Neural progenitor cell (in vitro differentiated cells): Measurements from ENCODE around the gene AQP7. TPM values are rescaled to one million over a fixed set of nuclear protein-coding genes. Genes with fewer than 3 reads are reported as not detected.

Source experiments
- DNase-seq: peaks from one replicate; pipeline ENCODE4 v3.0.0-alpha.2; 2016; ENCODE audit warnings: low spot score
- H2AFZ ChIP-seq: fragments of 200-600 bp; sonication (generic); replicated peaks from 2 replicates; pipeline ENCODE4 v1.6.1; 2016; ENCODE audit warnings: antibody characterized with exemption
- H3F3A ChIP-seq: fragments of 200-600 bp; sonication (generic); 2 replicates; pipeline ENCODE4 v1.6.1; 2016; ENCODE audit warnings: antibody characterized with exemption, low read depth
- H3K27ac ChIP-seq: fragments of 200-600 bp; sonication (generic); 2 replicates; pipeline ENCODE4 v1.5.1; 2016; ENCODE audit warnings: mild to moderate bottlenecking
- H3K27me3 ChIP-seq: fragments of 200-600 bp; sonication (generic); 2 replicates; pipeline ENCODE4 v1.6.1; 2016; ENCODE audit warnings: mild to moderate bottlenecking, moderate library complexity
- H3K36me3 ChIP-seq: fragments of 200-600 bp; sonication (generic); 2 replicates; pipeline ENCODE4 v1.5.1; 2016
- H3K4me1 ChIP-seq: fragments of 200-600 bp; sonication (generic); 2 replicates; pipeline ENCODE4 v1.6.1; 2016; ENCODE audit warnings: mixed run types
- H3K4me2 ChIP-seq: fragments of 200-600 bp; sonication (generic); 2 replicates; pipeline ENCODE4 v1.6.1; 2016
- H3K4me3 ChIP-seq: fragments of 200-600 bp; sonication (generic); 2 replicates; pipeline ENCODE4 v1.5.1; 2016
- H3K79me2 ChIP-seq: fragments of 200-600 bp; sonication (generic); 2 replicates; pipeline ENCODE4 v1.6.1; 2016; ENCODE audit warnings: low read depth
- H3K9ac ChIP-seq: fragments of 200-600 bp; sonication (generic); 2 replicates; pipeline ENCODE4 v1.6.1; 2016
- H3K9me3 ChIP-seq: fragments of 200-600 bp; sonication (generic); 2 replicates; pipeline ENCODE4 v1.5.1; 2016; ENCODE audit warnings: low read depth
- H4K20me1 ChIP-seq: fragments of 200-600 bp; sonication (generic); 2 replicates; pipeline ENCODE4 v1.6.1; 2016; ENCODE audit warnings: low read depth
- H3K27ac Mint-ChIP-seq: 3 replicates; pipeline ENCODE4 v1.8.0; 2021; ENCODE audit warnings: mixed read lengths
- H3K27me3 Mint-ChIP-seq: 2 replicates; pipeline ENCODE4 v1.8.0; 2022; ENCODE audit warnings: low read depth, mild to moderate bottlenecking, inconsistent platforms, moderate library complexity, mixed read lengths; ENCODE audit not compliant: insufficient read depth
- H3K36me3 Mint-ChIP-seq: 3 replicates; pipeline ENCODE4 v1.8.0; 2021; ENCODE audit warnings: mixed read lengths
- H3K4me1 Mint-ChIP-seq: 3 replicates; pipeline ENCODE4 v1.8.0; 2021; ENCODE audit warnings: mixed read lengths
- H3K4me3 Mint-ChIP-seq: 3 replicates; pipeline ENCODE4 v1.8.0; 2021; ENCODE audit warnings: mild to moderate bottlenecking, moderate library complexity, mixed read lengths
- H3K9me3 Mint-ChIP-seq: 3 replicates; pipeline ENCODE4 v1.8.0; 2020; ENCODE audit warnings: mixed read lengths
- EZH2 ChIP-seq: fragments of 200-600 bp; sonication (generic); IDR thresholded peaks from 2 replicates; pipeline ENCODE4 v1.6.1; 2017; ENCODE audit warnings: antibody characterized with exemption, mild to moderate bottlenecking, moderate library complexity
- EZH2phosphoT487 ChIP-seq: fragments of 200-600 bp; sonication (generic); IDR thresholded peaks from 2 replicates; pipeline ENCODE4 v1.6.1; 2017; ENCODE audit warnings: antibody characterized with exemption
- total RNA-seq: library from RNA; depleted of rRNA; stranded (reverse); fragments of >200 nt; gene quantifications from 2 replicates; pipeline ENCODE4 v1.2.3, GENCODE V29; 2015; ENCODE audit warnings: low replicate concordance
- TF ChIP-seq, protein P1 (sequence below): fragments of 200-600 bp; sonication (generic); IDR thresholded peaks from 2 replicates; pipeline ENCODE4 v1.5.1; 2017; ENCODE audit warnings: antibody characterized with exemption, mild to moderate bottlenecking

AQP7 gene
- total RNA-seq, 1 donor from 2014 or later, result not detected

DNA sequence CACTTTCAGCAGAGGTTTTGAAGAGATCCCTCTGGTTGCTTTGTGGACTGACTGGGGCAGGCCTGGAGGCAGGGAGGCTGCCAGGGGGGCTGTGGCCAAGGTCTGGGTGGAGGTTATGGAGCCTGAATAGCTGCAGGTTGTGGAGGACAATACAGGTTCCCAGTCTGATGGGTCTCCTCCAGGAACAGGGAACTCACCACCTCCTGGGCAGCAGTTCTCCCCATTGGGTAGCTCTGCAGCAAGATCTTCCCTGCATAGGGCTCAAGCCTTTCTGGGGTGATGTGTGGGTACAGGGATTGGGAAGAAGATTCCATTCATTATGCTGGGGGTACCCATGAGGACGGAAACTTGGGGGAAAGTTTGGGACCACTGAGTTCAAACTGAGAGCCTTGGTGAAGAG lies 38.2 kb upstream of the AQP7 start:
- Histone ChIP-seq H4K20me1 (no peaks in the 10 kb centered on the region), H3K36me3 (no peaks in the 10 kb centered on the region), H3K4me3 (no peak overlapping the region), H3K27me3 (no peaks in the 10 kb centered on the region), H3F3A (peaks cover under 1% of the 10 kb centered on the region), H3K27ac (no peak overlapping the region), H2AFZ (no peak overlapping the region), H3K79me2 (no peaks in the 10 kb centered on the region), H3K4me1 (peaks cover 5% of the 10 kb centered on the region), H3K9ac (no peak overlapping the region), H3K9me3 (no peaks in the 10 kb centered on the region), H3K4me2 (no peak overlapping the region)
- Mint-ChIP-seq H3K27ac (no peak overlapping the region), H3K4me1 (peaks cover 21% of the 10 kb centered on the region), H3K9me3 (no peaks in the 10 kb centered on the region), H3K36me3 (no peaks in the 10 kb centered on the region), H3K4me3 (no peak overlapping the region), H3K27me3 (peaks cover 15% of the 10 kb centered on the region)
- DNase-seq, result no peak
- TF ChIP-seq, protein P1, sequence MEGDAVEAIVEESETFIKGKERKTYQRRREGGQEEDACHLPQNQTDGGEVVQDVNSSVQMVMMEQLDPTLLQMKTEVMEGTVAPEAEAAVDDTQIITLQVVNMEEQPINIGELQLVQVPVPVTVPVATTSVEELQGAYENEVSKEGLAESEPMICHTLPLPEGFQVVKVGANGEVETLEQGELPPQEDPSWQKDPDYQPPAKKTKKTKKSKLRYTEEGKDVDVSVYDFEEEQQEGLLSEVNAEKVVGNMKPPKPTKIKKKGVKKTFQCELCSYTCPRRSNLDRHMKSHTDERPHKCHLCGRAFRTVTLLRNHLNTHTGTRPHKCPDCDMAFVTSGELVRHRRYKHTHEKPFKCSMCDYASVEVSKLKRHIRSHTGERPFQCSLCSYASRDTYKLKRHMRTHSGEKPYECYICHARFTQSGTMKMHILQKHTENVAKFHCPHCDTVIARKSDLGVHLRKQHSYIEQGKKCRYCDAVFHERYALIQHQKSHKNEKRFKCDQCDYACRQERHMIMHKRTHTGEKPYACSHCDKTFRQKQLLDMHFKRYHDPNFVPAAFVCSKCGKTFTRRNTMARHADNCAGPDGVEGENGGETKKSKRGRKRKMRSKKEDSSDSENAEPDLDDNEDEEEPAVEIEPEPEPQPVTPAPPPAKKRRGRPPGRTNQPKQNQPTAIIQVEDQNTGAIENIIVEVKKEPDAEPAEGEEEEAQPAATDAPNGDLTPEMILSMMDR, result no peak
- no peak for TF ChIP-seq EZH2

DNA sequence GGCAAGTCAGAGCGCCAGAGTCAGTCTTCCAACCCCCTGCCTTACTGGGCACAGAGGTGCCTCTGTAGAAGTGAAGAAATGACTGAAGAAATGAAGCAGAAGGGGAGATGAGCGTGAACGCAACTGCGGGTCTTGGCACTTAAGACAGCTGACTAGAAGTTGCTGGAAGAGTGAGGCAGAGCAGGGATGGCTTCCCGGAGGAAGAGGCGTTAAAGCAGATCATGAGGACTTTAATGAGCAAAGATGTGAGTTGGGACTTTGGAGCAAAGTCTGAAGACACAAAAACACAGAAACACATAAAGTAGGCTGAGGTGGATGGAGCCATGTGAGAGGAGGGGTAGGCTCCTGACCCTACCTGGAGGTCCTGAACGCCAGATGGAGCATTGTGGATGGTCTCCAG lies 37.8 kb upstream of the AQP7 start:
- no peaks in the 10 kb centered on the region for H3F3A ChIP-seq
- H3K36me3 ChIP-seq, result no peaks in the 10 kb centered on the region
- H3K9ac ChIP-seq, result no peak overlapping the region
- no peaks in the 10 kb centered on the region for H4K20me1 ChIP-seq
- H3K4me3 ChIP-seq, result no peak overlapping the region
- Mint-ChIP-seq H3K36me3 (no peaks in the 10 kb centered on the region), H3K9me3 (no peaks in the 10 kb centered on the region), H3K4me1 (peaks cover 22% of the 10 kb centered on the region), H3K27me3 (peaks cover 13% of the 10 kb centered on the region), H3K27ac (no peak overlapping the region), H3K4me3 (no peak overlapping the region)
- H2AFZ ChIP-seq, result no peak overlapping the region
- TF ChIP-seq EZH2phosphoT487, result no peak
- TF ChIP-seq, protein P1, result no peak
- TF ChIP-seq EZH2, result no peak
- H3K4me1 ChIP-seq, result peaks cover 1% of the 10 kb centered on the region
- H3K9me3 ChIP-seq, result no peaks in the 10 kb centered on the region
- no peak for DNase-seq
- no peak overlapping the region for H3K4me2 ChIP-seq
- no peaks in the 10 kb centered on the region for H3K79me2 ChIP-seq
- H3K27me3 ChIP-seq, result no peaks in the 10 kb centered on the region
- no peak overlapping the region for H3K27ac ChIP-seq

DNA sequence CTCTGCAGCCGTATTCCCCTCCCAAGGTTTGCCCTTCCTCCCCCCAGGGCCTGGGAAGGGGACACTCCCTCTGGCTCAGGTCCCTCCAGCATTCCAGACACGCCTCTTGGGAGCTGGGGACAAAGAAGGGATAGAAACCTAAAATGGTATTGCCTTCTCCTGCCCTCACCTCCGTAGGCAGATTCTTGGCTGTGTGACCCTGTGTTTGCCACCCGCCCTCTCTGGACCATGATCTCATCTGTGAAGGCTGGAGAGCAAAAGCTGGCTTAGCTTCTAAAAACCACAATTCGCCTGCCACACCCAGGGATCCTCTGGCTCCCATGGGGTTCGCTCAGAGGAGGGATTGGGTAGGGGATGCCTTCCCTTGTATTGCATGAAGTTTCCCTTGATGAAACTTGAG lies 37.4 kb upstream of the AQP7 start:
- no peaks in the 10 kb centered on the region for H4K20me1 ChIP-seq
- no peaks in the 10 kb centered on the region for H3K9me3 ChIP-seq
- DNase-seq, result no peak
- Mint-ChIP-seq H3K36me3 (no peaks in the 10 kb centered on the region), H3K27ac (no peak overlapping the region), H3K9me3 (no peaks in the 10 kb centered on the region), H3K4me3 (no peak overlapping the region), H3K4me1 (peaks cover 24% of the 10 kb centered on the region), H3K27me3 (peaks cover 11% of the 10 kb centered on the region)
- no peak overlapping the region for H3K27ac ChIP-seq
- no peak overlapping the region for H2AFZ ChIP-seq
- no peaks in the 10 kb centered on the region for H3K79me2 ChIP-seq
- H3K27me3 ChIP-seq, result no peaks in the 10 kb centered on the region
- TF ChIP-seq, protein P1, result no peak
- TF ChIP-seq EZH2, result no peak
- no peak for TF ChIP-seq EZH2phosphoT487
- no peaks in the 10 kb centered on the region for H3K36me3 ChIP-seq
- no peak overlapping the region for H3K9ac ChIP-seq
- H3K4me1 ChIP-seq, result no peaks in the 10 kb centered on the region
- no peaks in the 10 kb centered on the region for H3F3A ChIP-seq
- H3K4me2 ChIP-seq, result no peak overlapping the region
- H3K4me3 ChIP-seq, result no peak overlapping the region
